CD14-positive monocyte (primary cell): ENCODE results near the gene ZNF423. TPM values are rescaled to one million over a fixed set of nuclear protein-coding genes. Genes with fewer than 3 reads are reported as not detected.

Source experiments
- DNase-seq, 3 donors: peaks; one replicate each; pipeline ENCODE4 v3.0.0-alpha.2; 2011 to 2022
- H2AFZ ChIP-seq: 2 replicates; pipeline ENCODE4 v1.6.0; 2012; ENCODE audit warnings: mild to moderate bottlenecking, low read depth, low read length, inconsistent platforms; ENCODE audit not compliant: insufficient read depth, poor library complexity, severe bottlenecking
- H3K27ac ChIP-seq, 2 donors: 1 replicate in 1 of 2; 2 replicates in 1 of 2; pipeline ENCODE4 v1.5.1; 2012 to 2013; ENCODE audit warnings: low read length in 2 of 2, control low read depth in 1 of 2, inconsistent platforms in 1 of 2, low read depth in 1 of 2, mild to moderate bottlenecking in 1 of 2
- H3K27me3 ChIP-seq, 2 donors: one replicate each; pipeline versions ENCODE4 v1.6.0 to v1.6.1; 2011 to 2013; ENCODE audit warnings: low read length in 2 of 2; ENCODE audit not compliant: control insufficient read depth in 2 of 2, insufficient read depth in 2 of 2
- H3K36me3 ChIP-seq, 2 donors: replicated peaks in 1 of 2; 1 replicate in 1 of 2; 2 replicates in 1 of 2; pipeline versions ENCODE4 v1.5.1 to v1.6.1; 2012 to 2013; ENCODE audit warnings: low read length in 2 of 2, control low read depth in 1 of 2, inconsistent platforms in 1 of 2, mild to moderate bottlenecking in 1 of 2; ENCODE audit not compliant: insufficient read depth in 2 of 2, control insufficient read depth in 1 of 2
- H3K4me1 ChIP-seq, 2 donors: 1 replicate in 1 of 2; 2 replicates in 1 of 2; pipeline versions ENCODE4 v1.5.1 to v1.6.1; 2012 to 2013; ENCODE audit warnings: low read length in 2 of 2, control low read depth in 1 of 2, inconsistent platforms in 1 of 2, mild to moderate bottlenecking in 1 of 2, moderate library complexity in 1 of 2; ENCODE audit not compliant: insufficient read depth in 2 of 2, control insufficient read depth in 1 of 2
- H3K4me2 ChIP-seq: replicated peaks from 2 replicates; pipeline ENCODE3; 2012; ENCODE audit warnings: low read length, moderate library complexity, mild to moderate bottlenecking; ENCODE audit not compliant: poor library complexity, severe bottlenecking; ENCODE audit errors: extremely low read depth
- H3K4me3 ChIP-seq, 3 experiments: fragments of 200-600 bp in 1 of 3; sonication (generic) in 1 of 3; replicated peaks in 1 of 3; 1 replicate in 2 of 3; 2 replicates in 1 of 3; pipeline ENCODE4 v1.5.1; 2011 to 2013; ENCODE audit warnings: low read length in 3 of 3, mild to moderate bottlenecking in 3 of 3, control low read depth in 2 of 3, low read depth in 2 of 3, inconsistent platforms in 1 of 3, moderate library complexity in 1 of 3
- H3K79me2 ChIP-seq: 2 replicates; pipeline ENCODE4 v1.6.0; 2012; ENCODE audit warnings: mild to moderate bottlenecking, control low read depth, inconsistent platforms, low read length, moderate library complexity; ENCODE audit not compliant: insufficient read depth
- H3K9ac ChIP-seq: 2 replicates; pipeline ENCODE4 v1.6.0; 2017; ENCODE audit warnings: low read length, mild to moderate bottlenecking; ENCODE audit not compliant: insufficient read depth, poor library complexity, severe bottlenecking
- H3K9me3 ChIP-seq, 2 donors: replicated peaks in 1 of 2; 1 replicate in 1 of 2; 2 replicates in 1 of 2; pipeline versions ENCODE4 v1.5.1 to v1.6.1; 2012 to 2013; ENCODE audit warnings: low read length in 2 of 2, control low read depth in 1 of 2; ENCODE audit not compliant: control insufficient read depth in 1 of 2, insufficient read depth in 1 of 2
- H4K20me1 ChIP-seq: 2 replicates; pipeline ENCODE4 v1.6.0; 2012; ENCODE audit warnings: mild to moderate bottlenecking, low read length, control low read depth, moderate library complexity; ENCODE audit not compliant: insufficient read depth
- H3K27ac Mint-ChIP-seq, 7 donors: one replicate each; pipeline ENCODE4 v1.8.0; 2020; ENCODE audit warnings: mild to moderate bottlenecking in 7 of 7, mixed read lengths in 7 of 7, moderate library complexity in 6 of 7, inconsistent platforms in 2 of 7
- H3K27me3 Mint-ChIP-seq, 3 donors: one replicate each; pipeline ENCODE4 v1.8.0; 2021 to 2022; ENCODE audit warnings: low read depth in 3 of 3, mild to moderate bottlenecking in 3 of 3, mixed read lengths in 3 of 3, moderate library complexity in 3 of 3, inconsistent platforms in 1 of 3
- H3K36me3 Mint-ChIP-seq, 2 donors: one replicate each; pipeline ENCODE4 v1.8.0; 2020; ENCODE audit warnings: mixed read lengths in 2 of 2, inconsistent platforms in 1 of 2, mild to moderate bottlenecking in 1 of 2
- H3K4me1 Mint-ChIP-seq: one replicate; pipeline ENCODE4 v1.8.0; 2020; ENCODE audit warnings: mild to moderate bottlenecking, mixed read lengths
- H3K4me3 Mint-ChIP-seq, 2 donors: one replicate each; pipeline ENCODE4 v1.8.0; 2020; ENCODE audit warnings: mild to moderate bottlenecking in 2 of 2, mixed read lengths in 2 of 2, moderate library complexity in 1 of 2
- H3K9me3 Mint-ChIP-seq, 7 donors: one replicate each; pipeline ENCODE4 v1.8.0; 2020 to 2022; ENCODE audit warnings: mixed read lengths in 7 of 7, mild to moderate bottlenecking in 6 of 7, moderate library complexity in 6 of 7, inconsistent platforms in 2 of 7
- CTCF ChIP-seq: fragments of 200-600 bp; IDR thresholded peaks from one replicate; pipeline ENCODE4 v1.8.0; 2022; ENCODE audit warnings: antibody characterized with exemption, mild to moderate bottlenecking
- WGBS: methylation state at CpG from one replicate; pipeline ENCODE4 v1.1.5; 2013; ENCODE audit warnings: missing lambda C conversion rate; ENCODE audit not compliant: insufficient coverage; 5-methylcytosine and 5-hydroxymethylcytosine counted together
- intact Hi-C, 2 donors: fragments of 100-400 bp; cut with micrococcal nuclease; formaldehyde crosslinking; loops; one replicate each; pipeline versions ENCODE4 v1.15.0 to v1.15.1; 2023
- polyA plus RNA-seq, 3 donors: library from polyadenylated mRNA; depleted of rRNA in 1 of 3; unstranded in 2 of 3; stranded (reverse) in 1 of 3; fragments of 300-500 nt in 2 of 3; fragments of >200 nt in 1 of 3; fragmentation: Illumina TruSeq in 2 of 3; gene quantifications; 1 replicate in 2 of 3; 2 replicates in 1 of 3; pipeline ENCODE4 v1.2.3, GENCODE V29; 2012 to 2021

The ZNF423 gene
- polyA plus RNA-seq, 3 donors = not detected

GRCh38 chr16:49637933-49638672 lies 217.8 kb downstream of the ZNF423 start:
- H3K36me3 Mint-ChIP-seq = no peaks in the 10 kb centered on the region
- H4K20me1 ChIP-seq = no peaks in the 10 kb centered on the region

GRCh38 chr16:49637511-49637910 lies 218.4 kb downstream of the ZNF423 start:
- Histone ChIP-seq H3K4me2 (no peak overlapping the region), H3K9me3 (no peaks in the 10 kb centered on the region), H3K27me3 (no peaks in the 10 kb centered on the region), H3K4me1 (no peaks in the 10 kb centered on the region), H2AFZ (no peak overlapping the region), H4K20me1 (no peaks in the 10 kb centered on the region), H3K9ac (no peak overlapping the region), H3K36me3 (no peaks in the 10 kb centered on the region), H3K4me3 (no peak overlapping the region), H3K79me2 (no peaks in the 10 kb centered on the region), H3K27ac (no peak overlapping the region)
- peaks cover 2 to 5% (median 4%) of the 10 kb centered on the region in 3 donors for H3K27me3 Mint-ChIP-seq
- intact Hi-C loops = no loop called here
- TF ChIP-seq CTCF = no peak
- WGBS = 97% methylated on average over 16 of the region's 16 CpGs
- peaks cover 0 to 3% (median 0%) of the 10 kb centered on the region in 7 donors for H3K9me3 Mint-ChIP-seq
- no peak for DNase-seq
- no peak overlapping the region for H3K27ac Mint-ChIP-seq
- H3K4me1 Mint-ChIP-seq = no peaks in the 10 kb centered on the region
- H3K36me3 Mint-ChIP-seq = no peaks in the 10 kb centered on the region
- no peak overlapping the region for H3K4me3 Mint-ChIP-seq

More at GRCh38 chr16:49637933-49638672, 217.8 kb downstream of the ZNF423 start:
- intact Hi-C loops = no loop called here
- no peaks in the 10 kb centered on the region for H3K79me2 ChIP-seq
- no peaks in the 10 kb centered on the region for H3K4me1 ChIP-seq
- no peaks in the 10 kb centered on the region for H3K36me3 ChIP-seq
- H3K27ac Mint-ChIP-seq = no peak overlapping the region
- no peak overlapping the region for H2AFZ ChIP-seq
- no peak overlapping the region for H3K4me2 ChIP-seq
- 96% methylated on average over 42 of the region's 42 CpGs for WGBS
- TF ChIP-seq CTCF = no peak
- no peaks in the 10 kb centered on the region for H3K4me1 Mint-ChIP-seq
- H3K4me3 ChIP-seq = no peak overlapping the region
- no peaks in the 10 kb centered on the region for H3K9me3 ChIP-seq
- no peak overlapping the region for H3K9ac ChIP-seq
- H3K27me3 ChIP-seq = no peaks in the 10 kb centered on the region
- H3K27me3 Mint-ChIP-seq = peaks cover 2 to 6% (median 5%) of the 10 kb centered on the region in 3 donors
- peaks cover 0 to 3% (median 0%) of the 10 kb centered on the region in 7 donors for H3K9me3 Mint-ChIP-seq
- no peak overlapping the region for H3K4me3 Mint-ChIP-seq
- no peak overlapping the region for H3K27ac ChIP-seq
- no peak for DNase-seq
